AML-193 (cell line): ENCODE results near the gene GNAO1.

Source experiments
- DNase-seq, 2 experiments: peaks; one replicate each; lab custom pipeline; 2025; lab: John Stamatoyannopoulos, UW

Gene GNAO1

GRCh38 chr16:56191156-56191815, at the start of gene GNAO1:
Gene GNAO1, plus strand, starts transcription at chr16:56191489. Its CDS starts 747 bp downstream, at chr16:56192236.
- no peak for DNase-seq

DNA sequence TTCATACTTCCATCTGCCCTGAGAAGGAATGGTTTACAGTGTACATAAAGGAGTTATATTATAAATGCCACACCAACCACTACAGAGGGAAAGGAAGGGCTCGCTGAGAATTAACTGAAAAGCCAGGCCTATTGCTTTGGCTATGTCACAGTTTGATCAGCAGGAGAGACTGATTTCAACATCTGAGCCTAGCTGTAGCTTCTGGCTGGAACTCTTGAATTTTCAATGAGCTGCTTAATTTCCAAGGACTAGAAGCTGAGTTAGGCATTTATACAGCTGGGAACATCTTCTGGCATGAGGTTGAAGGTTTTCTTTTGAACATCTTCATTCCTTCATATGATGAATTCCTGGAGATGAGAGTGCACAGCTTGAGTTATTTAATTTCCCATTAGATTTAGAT, 47.6 kb upstream of the GNAO1 start:
- DNase-seq: no peak

DNA sequence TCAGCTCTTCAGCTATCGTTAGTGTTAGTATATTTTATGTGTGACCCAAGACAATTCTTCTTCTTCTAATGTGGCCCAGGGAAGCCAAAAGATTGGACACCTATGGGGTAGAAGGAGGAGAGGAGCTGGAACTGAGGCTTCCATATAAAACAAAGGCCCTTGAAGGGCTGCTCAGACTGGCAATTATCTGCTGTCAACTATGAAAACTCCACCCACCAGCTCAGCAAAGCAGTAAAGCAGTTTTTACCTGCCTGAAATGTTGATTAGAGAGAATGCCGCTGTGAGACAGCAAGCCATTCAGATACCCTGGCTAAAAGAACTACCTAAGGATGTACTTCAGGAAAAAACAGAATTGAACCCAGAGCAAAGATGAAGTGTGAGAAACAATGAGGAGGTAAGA, 45.9 kb upstream of the GNAO1 start:
- DNase-seq: no peak

DNA sequence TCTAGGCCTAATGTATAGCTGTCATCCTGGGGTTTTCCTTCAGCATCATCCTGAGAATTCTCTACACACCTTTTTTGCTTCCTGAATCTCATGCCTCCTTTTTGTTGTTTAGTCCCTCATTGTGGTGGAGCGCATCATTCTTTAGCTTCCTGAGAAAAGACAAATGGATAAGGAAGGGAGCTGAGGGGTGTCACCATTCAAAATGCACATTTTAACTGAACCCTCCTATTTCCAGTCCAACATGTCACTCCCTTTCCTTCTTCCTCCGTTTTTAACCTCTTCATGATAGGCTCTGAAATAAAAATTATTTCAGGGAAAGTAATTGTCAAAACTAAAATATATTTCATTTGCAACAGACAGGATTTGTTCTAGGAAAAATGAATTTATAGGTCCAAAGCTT, 39.7 kb upstream of the GNAO1 start:
- DNase-seq: no peak

- DNase-seq: no peak
Measured at GRCh38 chr16:56161658-56162057, 29.6 kb upstream of the GNAO1 start.

- DNase-seq: no peak
Measured at GRCh38 chr16:56163089-56163488, 28.2 kb upstream of the GNAO1 start.

DNA sequence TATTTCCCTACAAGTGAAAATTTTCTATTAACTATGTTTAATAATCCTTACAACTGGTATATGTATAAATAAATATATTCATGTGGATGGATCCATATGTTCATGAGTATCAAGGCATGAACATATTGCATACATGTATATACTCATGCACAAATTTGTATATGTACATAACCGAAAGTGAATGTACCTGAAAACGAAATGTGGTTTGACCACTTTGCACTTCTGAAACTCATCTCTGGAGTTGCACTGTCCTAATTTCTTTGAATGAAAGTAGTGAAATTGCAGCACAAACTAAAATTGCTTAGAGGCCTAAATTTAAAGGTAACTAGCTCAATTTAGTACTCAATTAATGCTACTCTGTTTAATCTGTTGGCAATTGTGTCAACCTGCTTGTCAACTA, 27.4 kb upstream of the GNAO1 start:
- no peak for DNase-seq

DNA sequence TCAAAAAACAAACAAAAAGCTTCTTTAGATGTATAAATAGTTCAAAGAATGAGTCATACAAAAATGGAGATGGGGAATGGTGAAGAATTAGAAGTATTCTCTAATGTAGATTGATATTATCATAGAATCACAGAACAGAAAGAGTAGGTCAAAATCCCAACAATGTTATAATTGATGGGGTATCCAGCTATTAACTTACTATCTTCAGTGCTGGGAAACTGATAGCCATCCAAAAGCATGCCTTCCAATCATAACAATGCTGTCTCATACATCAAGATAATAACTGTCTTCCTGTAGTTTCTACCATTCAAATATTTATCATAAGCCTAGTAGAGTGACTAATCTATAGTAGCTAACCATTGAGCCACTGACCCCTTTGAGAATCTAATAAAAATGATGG, 26.7 kb upstream of the GNAO1 start:
- DNase-seq: no peak

GRCh38 chr16:56174411-56174810, 16.9 kb upstream of the GNAO1 start:
- DNase-seq: no peak

- no peak for DNase-seq
Measured at GRCh38 chr16:56181401-56181800, 9.9 kb upstream of the GNAO1 start.

- no peak for DNase-seq
Measured at GRCh38 chr16:56183266-56183665, 8.0 kb upstream of the GNAO1 start.

- no peak for DNase-seq
Measured at GRCh38 chr16:56190048-56190676, 1.1 kb upstream of the GNAO1 start.

- no peak for DNase-seq
Measured at GRCh38 chr16:56190677-56191155, 573 bp upstream of the GNAO1 start.

- DNase-seq: no peak
Measured at GRCh38 chr16:56191835-56192634, 746 bp downstream of the GNAO1 start.

GRCh38 chr16:56192635-56192945, 1.3 kb downstream of the GNAO1 start:
- DNase-seq: no peak

- DNase-seq: no peak
Measured at GRCh38 chr16:56192986-56193945, 2.0 kb downstream of the GNAO1 start.

- DNase-seq: no peak
Measured at GRCh38 chr16:56193951-56194726, 2.9 kb downstream of the GNAO1 start.

DNA sequence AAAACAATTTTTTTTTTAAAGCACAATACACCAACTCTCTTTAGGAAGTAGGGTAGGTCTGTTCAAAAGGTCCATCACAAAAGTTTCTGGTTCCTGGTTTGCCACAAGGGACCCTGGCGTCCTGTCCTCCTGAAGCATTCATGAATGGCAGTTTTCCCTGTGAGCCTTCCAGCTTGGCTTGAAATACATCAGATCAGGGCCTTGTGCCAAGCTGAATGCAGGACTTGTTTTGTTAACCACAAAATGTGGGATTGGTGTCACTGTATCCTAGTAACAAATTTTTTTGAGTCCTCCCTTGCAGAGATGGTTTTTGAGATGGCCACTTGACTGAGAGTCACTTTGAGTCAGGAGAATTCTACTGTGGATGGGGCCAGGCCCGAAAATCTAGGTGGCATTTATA, 3.9 kb downstream of the GNAO1 start:
- no peak for DNase-seq

DNA sequence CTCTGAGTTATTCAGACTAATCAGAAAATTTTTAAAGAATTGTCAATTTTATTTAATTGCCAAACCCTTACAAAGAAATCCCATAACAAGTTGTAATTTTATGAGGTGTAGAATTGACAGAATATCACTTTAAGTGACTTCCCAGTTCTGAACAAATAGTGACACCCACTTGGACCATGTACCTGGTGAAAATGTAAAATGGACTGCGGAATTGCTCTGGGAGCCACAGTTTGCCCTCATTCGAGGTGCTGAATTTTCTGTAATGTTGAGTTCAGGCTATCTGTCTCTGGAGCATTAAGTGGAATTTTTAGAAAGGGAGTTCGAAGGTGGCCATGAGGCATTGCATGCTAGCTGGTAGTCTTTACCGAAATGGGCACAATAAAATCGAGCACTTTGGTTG, 5.1 kb downstream of the GNAO1 start:
- DNase-seq: no peak

GRCh38 chr16:56197192-56197992, 6.1 kb downstream of the GNAO1 start:
- no peak for DNase-seq
